Tibial artery (tissue), 4 donors: ENCODE results near the gene TMEFF1.

Experiments used
- DNase-seq, 2 donors: peaks; one replicate each; pipeline ENCODE4 v3.0.0-alpha.2; 2019
- H3K27ac ChIP-seq, 2 donors: fragments of 200-600 bp; sonication (generic) in 1 of 2; 1 replicate in 1 of 2; 2 replicates in 1 of 2; pipeline ENCODE4 v1.5.1; 2018 to 2019; ENCODE audit warnings: mild to moderate bottlenecking in 1 of 2
- H3K27me3 ChIP-seq, 2 donors: fragments of 200-600 bp; sonication (generic) in 1 of 2; one replicate each; pipeline versions ENCODE4 v1.5.1 to v1.6.0; 2016 to 2019
- H3K36me3 ChIP-seq, 3 donors: fragments of 200-600 bp; sonication (generic) in 2 of 3; one replicate each; pipeline ENCODE4 v1.5.1; 2016 to 2019; ENCODE audit warnings: mild to moderate bottlenecking in 2 of 3
- H3K4me1 ChIP-seq, 4 donors: fragments of 200-600 bp; sonication (generic) in 2 of 4; 1 replicate in 3 of 4; 2 replicates in 1 of 4; pipeline ENCODE4 v1.5.1; 2016 to 2019
- H3K4me3 ChIP-seq, 2 donors: fragments of 200-600 bp; sonication (generic) in 1 of 2; 1 replicate in 1 of 2; 2 replicates in 1 of 2; pipeline ENCODE4 v1.5.1; 2018 to 2019; ENCODE audit warnings: mild to moderate bottlenecking in 2 of 2
- H3K9me3 ChIP-seq, 3 donors: fragments of 200-600 bp; sonication (generic) in 1 of 3; one replicate each; pipeline ENCODE4 v1.5.1; 2016 to 2019
- intact Hi-C: fragments of 100-400 bp; cut with DNase I; formaldehyde crosslinking; loops from one replicate; pipeline ENCODE4 v1.15.0; 2023; ENCODE audit warnings: low total_unique reads
- TF ChIP-seq, protein P1 (sequence below), 2 experiments: fragments of 200-600 bp in 1 of 2; fragments of 450-650 bp in 1 of 2; IDR thresholded peaks; one replicate each; pipeline ENCODE4 v1.5.1; 2017 to 2019; ENCODE audit warnings: antibody characterized with exemption in 2 of 2, mild to moderate bottlenecking in 1 of 2, moderate library complexity in 1 of 2

Gene TMEFF1

DNA sequence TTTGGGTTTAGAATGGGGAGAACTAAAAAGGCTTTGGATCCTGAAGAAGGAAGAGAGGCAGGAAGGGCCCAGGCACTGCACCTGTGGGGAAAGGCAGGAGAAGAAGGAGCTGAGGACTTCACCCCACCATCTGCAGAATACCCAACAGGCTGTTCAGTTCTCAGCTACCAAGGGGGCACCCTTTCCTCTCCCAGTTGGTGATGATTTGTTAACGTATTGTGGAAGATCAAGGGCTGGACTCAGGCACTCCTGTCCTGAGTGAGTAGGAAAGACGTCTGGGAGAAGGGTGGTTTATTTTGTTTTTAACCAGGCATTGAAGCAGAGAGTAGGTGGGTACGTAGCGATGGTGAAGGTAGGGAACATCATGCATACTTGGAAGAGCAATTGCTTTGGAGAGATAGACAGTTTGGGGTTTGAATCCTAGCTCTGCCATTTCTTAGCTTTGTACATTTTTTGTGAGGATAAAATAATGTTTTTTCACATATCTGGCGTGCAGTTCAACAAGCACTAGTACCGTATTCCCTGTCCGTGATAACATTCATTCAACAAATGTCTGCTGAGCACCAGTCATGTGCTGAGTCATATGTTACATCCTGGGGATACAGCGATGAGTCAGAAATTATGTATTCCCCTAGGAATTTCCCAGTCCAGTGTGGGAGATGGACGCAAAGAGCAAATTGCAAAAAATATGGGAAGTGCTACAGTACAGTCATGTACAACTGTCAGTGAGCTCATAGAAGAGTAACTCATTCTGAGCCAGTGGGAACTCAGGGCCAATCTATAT is 43.9 kb upstream of the TMEFF1 start:
- Histone ChIP-seq H3K27ac (peak overlapping the region; percentile 83 to 84), H3K4me1 (peaks cover 0 to 38% (median 20%) of the 10 kb centered on the region in 4 donors), H3K9me3 (no peaks in the 10 kb centered on the region), H3K4me3 (peak overlapping the region; percentile 11 to 65), H3K27me3 (no peaks in the 10 kb centered on the region), H3K36me3 (no peaks in the 10 kb centered on the region)
- intact Hi-C loops: loop anchor here (5.0 kb wide), 2 partner anchors 77 to 612 kb away; partner anchors contain the start of gene TEX10
- DNase-seq: peak in 1 of 2 donors; percentile 48
- TF ChIP-seq, protein P1, sequence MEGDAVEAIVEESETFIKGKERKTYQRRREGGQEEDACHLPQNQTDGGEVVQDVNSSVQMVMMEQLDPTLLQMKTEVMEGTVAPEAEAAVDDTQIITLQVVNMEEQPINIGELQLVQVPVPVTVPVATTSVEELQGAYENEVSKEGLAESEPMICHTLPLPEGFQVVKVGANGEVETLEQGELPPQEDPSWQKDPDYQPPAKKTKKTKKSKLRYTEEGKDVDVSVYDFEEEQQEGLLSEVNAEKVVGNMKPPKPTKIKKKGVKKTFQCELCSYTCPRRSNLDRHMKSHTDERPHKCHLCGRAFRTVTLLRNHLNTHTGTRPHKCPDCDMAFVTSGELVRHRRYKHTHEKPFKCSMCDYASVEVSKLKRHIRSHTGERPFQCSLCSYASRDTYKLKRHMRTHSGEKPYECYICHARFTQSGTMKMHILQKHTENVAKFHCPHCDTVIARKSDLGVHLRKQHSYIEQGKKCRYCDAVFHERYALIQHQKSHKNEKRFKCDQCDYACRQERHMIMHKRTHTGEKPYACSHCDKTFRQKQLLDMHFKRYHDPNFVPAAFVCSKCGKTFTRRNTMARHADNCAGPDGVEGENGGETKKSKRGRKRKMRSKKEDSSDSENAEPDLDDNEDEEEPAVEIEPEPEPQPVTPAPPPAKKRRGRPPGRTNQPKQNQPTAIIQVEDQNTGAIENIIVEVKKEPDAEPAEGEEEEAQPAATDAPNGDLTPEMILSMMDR (IDR thresholded peaks at IDR 0.05): no peak

DNA sequence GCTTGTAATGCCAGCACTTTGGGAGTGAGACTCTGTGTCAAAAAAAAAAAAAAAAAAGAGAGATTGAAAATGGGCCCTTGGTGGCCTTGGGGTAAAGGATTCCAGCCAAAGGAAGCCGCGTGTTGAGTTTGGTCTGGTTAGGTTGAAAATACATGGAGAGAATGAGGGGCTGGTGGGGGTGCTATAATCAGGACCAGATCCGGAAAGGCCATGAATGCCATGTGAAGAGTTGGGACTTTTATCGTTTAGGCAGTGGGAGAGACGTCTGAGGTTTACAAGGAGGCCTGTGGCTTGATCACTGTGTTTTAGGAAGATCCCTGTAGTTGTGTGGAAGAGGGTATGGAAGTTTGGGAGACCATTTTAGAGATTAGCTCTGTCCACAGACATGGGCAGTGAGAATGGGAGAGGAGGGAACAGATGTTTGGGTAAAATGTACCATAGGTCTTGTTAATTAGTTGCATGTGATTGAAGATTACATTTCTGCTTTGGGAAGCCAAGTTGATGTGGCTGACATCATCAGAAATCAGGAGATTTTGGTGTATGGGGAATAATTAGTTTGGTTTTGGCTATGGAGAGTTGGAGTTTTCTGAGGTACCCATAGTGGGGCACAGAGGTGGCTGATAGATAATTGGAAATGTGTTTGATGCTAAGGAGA is 42.5 kb upstream of the TMEFF1 start:
- intact Hi-C loops: no loop called here
- H3K4me3 ChIP-seq: no peak overlapping the region
- H3K27me3 ChIP-seq: no peaks in the 10 kb centered on the region
- DNase-seq: no peak
- H3K36me3 ChIP-seq: no peaks in the 10 kb centered on the region
- H3K4me1 ChIP-seq: peaks cover 0 to 38% (median 20%) of the 10 kb centered on the region in 4 donors
- H3K27ac ChIP-seq: no peak overlapping the region
- H3K9me3 ChIP-seq: no peaks in the 10 kb centered on the region
- TF ChIP-seq, protein P1 (IDR thresholded peaks at IDR 0.05): no peak

DNA sequence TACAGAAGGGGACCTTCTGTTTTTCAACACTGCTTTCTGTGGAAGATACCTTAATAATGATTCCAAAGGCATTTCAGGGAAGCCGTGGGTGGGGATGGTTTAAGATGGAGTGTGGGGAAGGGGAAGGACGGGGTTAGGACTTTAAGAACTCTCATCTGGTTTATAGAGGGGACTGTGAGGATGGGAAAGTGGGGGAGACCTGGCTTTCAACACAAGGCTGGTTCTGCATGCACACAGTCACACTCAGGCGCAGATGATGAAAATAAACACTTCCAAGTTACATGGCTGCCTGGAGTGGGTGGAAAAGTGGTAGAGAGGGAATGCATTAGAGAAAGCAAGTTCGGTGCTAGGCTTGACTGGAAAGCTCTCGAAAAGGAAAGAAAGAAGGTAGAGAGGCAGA is 41.1 kb upstream of the TMEFF1 start:
- intact Hi-C loops: no loop called here
- DNase-seq: no peak
- Histone ChIP-seq H3K27me3 (no peaks in the 10 kb centered on the region), H3K4me1 (peaks cover 0 to 27% (median 19%) of the 10 kb centered on the region in 4 donors), H3K9me3 (no peaks in the 10 kb centered on the region), H3K27ac (no peak overlapping the region), H3K4me3 (no peak overlapping the region), H3K36me3 (no peaks in the 10 kb centered on the region)
- TF ChIP-seq, protein P1 (IDR thresholded peaks at IDR 0.05): no peak

DNA sequence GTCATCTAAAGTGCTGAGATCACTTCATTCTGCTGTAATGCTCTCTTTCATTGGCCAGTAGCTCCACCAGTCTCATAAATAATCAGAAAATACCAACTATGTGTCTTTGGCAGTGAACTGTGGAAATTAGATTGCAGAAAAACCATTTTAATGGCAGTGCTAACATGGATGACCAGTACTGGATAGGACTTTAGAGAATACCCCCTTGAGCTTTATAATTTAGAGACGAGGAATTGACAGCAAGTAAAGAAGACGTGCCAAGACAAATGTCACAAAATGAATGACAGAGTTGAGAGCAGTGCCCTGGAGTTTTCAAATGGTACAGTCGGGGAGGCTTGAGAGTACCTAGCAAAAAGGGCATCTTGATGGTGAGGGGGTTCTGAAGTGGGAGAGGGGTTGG is 40.2 kb upstream of the TMEFF1 start:
- TF ChIP-seq, protein P1 (IDR thresholded peaks at IDR 0.05): no peak
- H3K36me3 ChIP-seq: no peaks in the 10 kb centered on the region
- intact Hi-C loops: no loop called here

DNA sequence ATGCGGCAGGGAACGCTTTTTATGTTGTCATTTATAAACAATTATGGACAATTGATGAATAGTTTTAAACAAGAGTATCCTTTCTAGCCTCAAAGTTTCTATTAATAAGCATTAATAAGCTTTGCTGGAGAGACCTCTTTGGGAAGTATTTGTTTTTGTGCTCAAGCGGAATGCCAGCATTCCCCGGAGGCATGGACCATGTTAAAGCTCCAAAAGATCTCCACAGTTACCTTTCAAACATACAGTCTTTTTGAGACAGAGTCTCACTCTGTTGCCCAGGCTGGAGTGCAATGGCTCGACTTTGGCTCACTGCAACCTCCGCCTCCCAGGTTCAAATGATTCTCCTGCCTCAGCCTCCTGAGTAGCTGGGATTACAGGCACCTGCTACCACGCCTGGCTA is 36.4 kb upstream of the TMEFF1 start:
- TF ChIP-seq, protein P1 (IDR thresholded peaks at IDR 0.05): no peak
- no peaks in the 10 kb centered on the region for H3K27me3 ChIP-seq
- no peak for DNase-seq
- intact Hi-C loops: no loop called here
- peaks cover 0 to 8% (median 0%) of the 10 kb centered on the region in 4 donors for H3K4me1 ChIP-seq
- H3K4me3 ChIP-seq: no peak overlapping the region
- no peaks in the 10 kb centered on the region for H3K36me3 ChIP-seq
- no peak overlapping the region for H3K27ac ChIP-seq
- no peaks in the 10 kb centered on the region for H3K9me3 ChIP-seq

More for the DNA sequence above, 40.2 kb upstream of the TMEFF1 start:
- Histone ChIP-seq H3K4me3 (no peak overlapping the region), H3K27ac (no peak overlapping the region), H3K27me3 (no peaks in the 10 kb centered on the region), H3K9me3 (no peaks in the 10 kb centered on the region), H3K4me1 (peaks cover 0 to 26% (median 19%) of the 10 kb centered on the region in 4 donors)
- DNase-seq: no peak
